Smooth muscle cell of the coronary artery (primary cell): ENCODE results near the gene IL16. TPM values are rescaled to one million over a fixed set of nuclear protein-coding genes. Genes with fewer than 3 reads are reported as not detected.

Source experiments
- total RNA-seq: library from RNA; depleted of rRNA; stranded (reverse); fragments of >200 nt; gene quantifications from 2 replicates; pipeline ENCODE4 v1.2.3, GENCODE V29; 2014; ENCODE audit warnings: low replicate concordance

The IL16 gene
- under 0.01 and 4.0 TPM in 2 replicates for total RNA-seq

GRCh38 chr15:81196576-81197254 lies at the start of gene IL16:
Gene IL16, plus strand, starts transcription at chr15:81196879. Its CDS starts 28,521 bp downstream, at chr15:81225400.

GRCh38 chr15:81323944-81324881 lies 127.5 kb downstream of the IL16 start, which contains the start of gene STARD5:
Gene STARD5, minus strand, starts transcription at chr15:81324141. Its CDS starts 42 bp downstream, at chr15:81324099.

Other genes with a start within 250 kb of the IL16 start
- gene MESD, start 207.1 kb upstream of the IL16 start, total RNA-seq: 13.2 and 21.6 TPM in 2 replicates
- 1.6 and 5.3 TPM in 2 replicates for gene TLNRD1, start 196.0 kb upstream of the IL16 start, total RNA-seq
- 0.15 TPM in 1 of 2 replicates, not detected in the other for gene CFAP161, start 62.6 kb upstream of the IL16 start, total RNA-seq
- 11.9 and 24.1 TPM in 2 replicates for gene STARD5, start 127.3 kb downstream of the IL16 start, total RNA-seq
- 13.7 TPM in 1 of 2 replicates, not detected in the other for gene TMC3, start 177.3 kb downstream of the IL16 start, total RNA-seq